D721Med (cell line): ENCODE data around the gene VEGFA.

Experiments used
- DNase-seq: peaks from one replicate; pipeline ENCODE4 v3.0.0; 2011; ENCODE audit warnings: low spot score; ENCODE audit not compliant: insufficient read length
- FAIRE-seq: peaks from 2 replicates; lab custom pipeline; 2011; peaks lifted over from hg19 to GRCh38; lab: Jason Lieb, UNC
- TF ChIP-seq, protein P1 (sequence below): IDR thresholded peaks from 2 replicates; pipeline ENCODE4 v1.5.1; 2012; ENCODE audit warnings: mild to moderate bottlenecking, control low read depth; ENCODE audit not compliant: insufficient read depth; ENCODE audit errors: missing control alignments

The VEGFA gene

DNA sequence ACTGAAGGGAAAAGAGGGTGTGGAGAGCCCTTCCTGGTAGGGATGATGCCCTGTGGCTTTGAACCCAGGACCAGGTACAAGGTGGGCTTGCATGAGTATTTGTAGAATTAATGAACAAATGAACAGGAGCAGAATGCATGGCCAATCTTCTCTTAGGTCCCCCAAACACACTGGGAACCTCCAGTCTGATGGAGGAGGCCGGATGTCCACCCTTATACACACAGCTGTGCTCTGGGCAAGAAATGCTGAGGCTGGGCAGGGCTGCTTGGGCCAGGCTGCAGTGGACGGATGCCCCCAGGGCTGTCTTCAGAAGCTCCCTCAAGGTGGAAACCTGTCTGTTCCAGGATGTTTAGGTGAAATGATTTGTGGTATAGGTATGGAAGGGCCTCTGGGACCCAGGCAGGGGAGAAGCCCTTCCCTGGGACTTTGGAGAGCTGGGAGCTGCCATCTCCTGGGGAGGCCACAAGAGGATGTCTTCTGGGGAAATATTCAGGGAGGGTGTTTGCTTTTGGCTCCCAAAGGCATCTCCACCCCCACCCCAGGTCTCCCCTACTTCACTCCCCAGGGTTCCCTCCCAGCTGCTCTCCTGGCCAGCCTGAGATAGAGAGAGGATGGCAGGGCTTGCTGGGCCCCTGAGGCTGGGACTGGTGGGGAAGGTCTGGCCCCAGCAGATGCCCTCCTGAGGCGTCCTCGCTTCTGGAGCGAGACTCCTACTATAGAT lies 23.3 kb downstream of the VEGFA start:
- FAIRE-seq, result no peak
- TF ChIP-seq, protein P1, sequence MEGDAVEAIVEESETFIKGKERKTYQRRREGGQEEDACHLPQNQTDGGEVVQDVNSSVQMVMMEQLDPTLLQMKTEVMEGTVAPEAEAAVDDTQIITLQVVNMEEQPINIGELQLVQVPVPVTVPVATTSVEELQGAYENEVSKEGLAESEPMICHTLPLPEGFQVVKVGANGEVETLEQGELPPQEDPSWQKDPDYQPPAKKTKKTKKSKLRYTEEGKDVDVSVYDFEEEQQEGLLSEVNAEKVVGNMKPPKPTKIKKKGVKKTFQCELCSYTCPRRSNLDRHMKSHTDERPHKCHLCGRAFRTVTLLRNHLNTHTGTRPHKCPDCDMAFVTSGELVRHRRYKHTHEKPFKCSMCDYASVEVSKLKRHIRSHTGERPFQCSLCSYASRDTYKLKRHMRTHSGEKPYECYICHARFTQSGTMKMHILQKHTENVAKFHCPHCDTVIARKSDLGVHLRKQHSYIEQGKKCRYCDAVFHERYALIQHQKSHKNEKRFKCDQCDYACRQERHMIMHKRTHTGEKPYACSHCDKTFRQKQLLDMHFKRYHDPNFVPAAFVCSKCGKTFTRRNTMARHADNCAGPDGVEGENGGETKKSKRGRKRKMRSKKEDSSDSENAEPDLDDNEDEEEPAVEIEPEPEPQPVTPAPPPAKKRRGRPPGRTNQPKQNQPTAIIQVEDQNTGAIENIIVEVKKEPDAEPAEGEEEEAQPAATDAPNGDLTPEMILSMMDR, result no peak
- no peak for DNase-seq

DNA sequence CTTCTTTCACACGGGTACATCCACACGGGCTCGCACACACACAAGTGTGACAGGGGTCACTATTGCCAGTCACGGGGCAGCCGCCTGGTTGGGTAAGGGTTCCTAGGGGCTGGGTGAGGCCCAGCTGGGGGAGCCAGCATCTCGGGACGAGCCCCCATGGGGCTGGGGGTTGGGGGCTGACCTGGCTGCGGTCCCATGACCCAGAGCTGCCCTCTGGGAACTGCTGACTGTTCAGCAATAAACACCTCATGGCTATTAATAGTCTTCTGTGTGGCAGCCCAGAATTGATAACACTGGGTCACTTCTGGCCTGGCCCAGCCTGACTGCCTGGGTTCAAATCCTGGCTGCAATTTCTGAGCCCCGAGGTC lies 23.8 kb downstream of the VEGFA start:
- FAIRE-seq (no peak), DNase-seq (no peak)
- TF ChIP-seq, protein P1, result no peak

DNA sequence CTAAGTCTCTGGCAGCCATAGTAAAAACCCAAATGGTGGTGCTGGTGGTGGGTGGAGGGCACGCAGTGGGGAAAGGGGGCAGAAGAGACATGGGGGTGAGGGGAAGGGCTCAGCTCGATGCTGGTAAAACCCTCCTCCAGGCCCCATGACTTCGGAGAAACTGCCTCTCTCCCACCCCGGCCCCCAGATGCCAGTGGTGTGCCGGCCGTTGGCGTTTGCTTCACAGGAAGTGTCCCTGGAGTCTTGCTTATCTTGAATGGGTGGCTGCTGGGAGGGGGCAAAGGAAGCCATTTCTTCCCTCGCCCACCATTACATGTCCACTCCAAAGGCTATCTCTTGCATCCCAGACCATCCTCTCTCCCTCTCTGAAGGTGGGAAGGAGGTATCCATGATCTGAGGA lies 25.4 kb downstream of the VEGFA start:
- TF ChIP-seq, protein P1, result no peak
- DNase-seq (no peak), FAIRE-seq (no peak)

DNA sequence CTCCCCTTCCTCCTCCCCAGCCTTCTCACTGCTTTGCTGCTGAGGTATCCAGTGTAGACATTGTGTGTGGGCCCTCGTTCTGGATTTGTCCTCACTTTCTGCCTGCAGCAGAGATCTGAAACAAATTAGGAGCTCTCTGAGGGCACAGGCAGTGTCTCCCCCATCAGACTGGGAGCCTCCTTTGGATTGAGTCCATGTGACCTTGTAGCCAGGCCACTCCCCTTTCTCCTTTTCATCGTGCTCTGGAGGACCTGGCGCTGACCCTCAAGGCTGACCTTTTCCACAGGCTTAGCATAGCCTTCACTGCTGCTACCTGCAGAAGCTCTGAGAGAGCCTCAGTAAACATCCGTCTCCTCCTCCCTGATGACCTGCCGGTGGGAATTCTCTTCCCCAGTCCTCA lies 26.2 kb downstream of the VEGFA start:
- DNase-seq (no peak), FAIRE-seq (no peak)
- TF ChIP-seq, protein P1, result no peak

DNA sequence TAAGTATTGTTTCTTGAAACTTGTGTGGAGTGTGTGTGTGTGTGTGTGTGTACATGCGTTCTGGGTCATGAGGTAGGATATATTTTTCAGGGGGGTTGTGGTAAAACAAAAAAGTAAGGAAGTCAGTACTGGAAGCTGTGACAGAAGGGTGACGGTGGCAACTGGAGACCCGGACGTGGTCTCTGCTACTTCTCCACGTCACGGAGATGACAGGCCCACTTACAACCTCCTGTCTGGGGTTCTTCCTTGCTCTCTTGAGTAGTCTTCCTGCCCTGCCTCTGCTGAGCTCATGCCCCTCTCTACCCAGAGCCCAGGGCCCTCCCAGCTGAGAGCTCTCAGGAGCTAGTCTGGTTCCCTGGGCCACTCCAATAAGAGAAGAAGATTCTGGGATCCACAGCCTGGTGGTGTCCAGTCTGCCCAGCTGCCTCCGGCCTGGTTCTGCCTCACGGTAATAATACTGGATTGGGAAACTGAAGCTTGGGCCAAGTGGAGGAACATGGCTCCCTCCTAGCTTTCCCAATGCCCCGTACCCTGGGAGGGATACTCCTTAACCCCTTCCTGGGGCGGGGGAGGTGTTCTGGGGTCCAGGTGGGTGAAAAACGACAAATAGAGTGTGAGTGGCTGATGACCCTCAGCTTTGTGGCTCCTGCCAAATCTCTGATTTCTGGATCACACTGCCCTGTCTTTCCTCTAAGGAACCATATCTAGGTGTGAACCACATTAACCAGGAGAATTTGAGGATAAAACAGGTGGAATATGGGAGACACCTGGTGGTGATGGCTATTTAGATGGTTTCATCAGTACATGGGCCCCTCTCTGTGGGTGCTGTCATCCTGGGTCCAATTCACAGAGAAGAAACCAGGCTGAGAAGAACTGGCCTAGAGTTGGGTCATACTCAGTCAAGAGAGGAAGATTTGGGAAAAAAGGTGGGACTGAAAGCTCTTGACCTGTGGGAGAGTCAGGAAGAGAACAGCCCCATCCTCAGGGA lies 27.2 kb downstream of the VEGFA start:
- FAIRE-seq, result no peak
- no peak for DNase-seq
- TF ChIP-seq, protein P1, result no peak

DNA sequence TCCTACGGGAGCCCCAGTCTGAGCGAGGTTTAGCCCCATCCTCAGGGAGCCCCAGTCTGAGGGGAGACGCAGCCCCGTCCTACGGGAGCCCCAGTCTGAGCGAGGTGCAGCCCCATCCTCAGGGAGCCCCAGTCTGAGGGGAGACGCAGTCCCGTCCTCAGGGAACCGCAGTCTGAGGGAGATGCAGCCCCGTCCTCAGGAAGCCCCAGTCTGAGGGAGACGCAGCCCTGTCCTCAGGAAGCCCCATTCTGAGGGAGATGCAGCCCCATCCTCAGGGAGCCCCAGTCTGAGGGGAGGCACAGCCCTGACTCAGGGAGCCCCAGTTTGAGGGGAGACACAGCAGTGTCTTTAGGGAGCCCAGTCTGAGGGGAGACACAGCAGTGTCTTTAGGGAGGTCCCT lies 27.9 kb downstream of the VEGFA start:
- TF ChIP-seq, protein P1, result no peak
- no peak for DNase-seq

More for the DNA sequence above, 27.9 kb downstream of the VEGFA start:
- FAIRE-seq, result no peak
